ENCODE data around the gene PDLIM7. TPM values are rescaled to one million over a fixed set of nuclear protein-coding genes. Genes with fewer than 3 reads are reported as not detected.

The PDLIM7 gene, protein sequence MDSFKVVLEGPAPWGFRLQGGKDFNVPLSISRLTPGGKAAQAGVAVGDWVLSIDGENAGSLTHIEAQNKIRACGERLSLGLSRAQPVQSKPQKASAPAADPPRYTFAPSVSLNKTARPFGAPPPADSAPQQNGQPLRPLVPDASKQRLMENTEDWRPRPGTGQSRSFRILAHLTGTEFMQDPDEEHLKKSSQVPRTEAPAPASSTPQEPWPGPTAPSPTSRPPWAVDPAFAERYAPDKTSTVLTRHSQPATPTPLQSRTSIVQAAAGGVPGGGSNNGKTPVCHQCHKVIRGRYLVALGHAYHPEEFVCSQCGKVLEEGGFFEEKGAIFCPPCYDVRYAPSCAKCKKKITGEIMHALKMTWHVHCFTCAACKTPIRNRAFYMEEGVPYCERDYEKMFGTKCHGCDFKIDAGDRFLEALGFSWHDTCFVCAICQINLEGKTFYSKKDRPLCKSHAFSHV
- polyA plus RNA-seq, result 21.0 and 45.4 TPM in 2 replicates
- 16.6 and 20.5 TPM in 2 replicates for polyA minus RNA-seq

DNA sequence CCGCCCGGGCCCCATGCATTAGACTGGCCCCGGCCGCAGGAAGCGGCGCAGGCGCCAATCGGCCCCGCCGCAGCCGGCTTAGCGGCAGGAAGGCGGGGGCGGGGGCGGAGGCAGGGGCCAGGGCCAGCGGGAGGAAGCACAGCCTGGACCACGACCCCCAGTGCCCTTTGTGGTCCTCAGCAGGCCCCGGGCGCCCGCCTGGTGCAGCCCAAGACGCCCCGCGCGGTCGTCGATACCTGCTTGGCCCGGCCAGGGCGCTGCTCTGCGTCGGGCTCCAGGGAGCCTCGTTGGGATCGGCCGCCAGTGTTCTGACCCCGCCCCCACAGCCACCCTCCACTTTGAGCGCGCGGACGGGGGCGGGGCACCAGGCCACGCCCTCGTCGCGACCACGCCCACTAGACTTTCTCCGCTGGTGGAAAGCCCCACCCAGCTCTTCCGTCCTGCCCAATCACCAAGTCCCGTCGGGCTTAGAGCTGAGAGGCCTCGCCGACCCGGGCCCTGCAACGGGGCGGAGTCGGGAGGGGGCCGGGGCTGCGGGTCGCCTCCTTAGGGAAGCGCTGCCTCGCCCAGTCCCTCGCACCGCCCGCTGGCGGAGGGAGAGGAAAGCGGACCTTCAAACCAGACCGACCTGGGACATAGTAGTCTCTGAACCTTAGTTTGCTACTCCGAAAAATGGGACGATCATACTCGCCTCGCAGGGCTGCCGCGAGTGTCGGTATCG is at the start of gene PDLIM7:
Gene PDLIM7 (minus strand): TSS at position 313 of the 721 bp plus-strand sequence. CDS start 1,092 bp downstream, outside the sequence.
- Histone ChIP-seq H3K4me3 (ENCODE audit: low read length) (peak within 1 kb of the TSS; percentile 90), H3K4me2 (ENCODE audit: low read length) (peak within 1 kb of the TSS; percentile 96), H4K20me1 (ENCODE audit: insufficient read depth) (no peaks in the 10 kb centered on the region), H2AFZ (ENCODE audit: low read depth, low read length) (peak within 1 kb of the TSS; percentile 33), H3K9me3 (ENCODE audit: low read length) (no peaks in the 10 kb centered on the region), H3K27me3 (ENCODE audit: insufficient read depth, low read depth, low read length) (peaks cover 6% of the 10 kb centered on the region), H3K36me3 (ENCODE audit: insufficient read depth, low read length) (no peaks in the 10 kb centered on the region), H3F3A (ENCODE audit: insufficient read depth, low read length, poor library complexity, severe bottlenecking) (no peaks in the 10 kb centered on the region), H3K9me2 (ENCODE audit: insufficient read depth, low read length) (no peaks in the 10 kb centered on the region), H3K79me2 (replicated peaks; ENCODE audit: insufficient read depth, low read length) (peaks cover 17% of the 10 kb centered on the region), H3K9ac (ENCODE audit: low read length) (peak within 1 kb of the TSS; percentile 88), H3K27ac (ENCODE audit: low read length) (peak within 1 kb of the TSS; percentile 73)
- TF ChIP-seq TAF1 (IDR thresholded peaks at IDR 0.05; ENCODE audit: low read depth) (peak; percentile 76), POLR2AphosphoS5 (IDR thresholded peaks at IDR 0.05) (peak; percentile 94), MXI1 (conservative IDR thresholded peaks at IDR 0.05; ENCODE audit: poor library complexity, severe bottlenecking) (no peak), EZH2 (IDR thresholded peaks at IDR 0.05; ENCODE audit: borderline replicate concordance, insufficient read depth, low read length, poor library complexity, severe bottlenecking) (no peak), RAD21 (conservative IDR thresholded peaks at IDR 0.05) (no peak), EP300 (conservative IDR thresholded peaks at IDR 0.05; ENCODE audit: poor library complexity, severe bottlenecking) (peak; percentile 15), SMC3 (conservative IDR thresholded peaks at IDR 0.05; ENCODE audit: poor library complexity) (peak; percentile 29)
- TF ChIP-seq, protein P1, sequence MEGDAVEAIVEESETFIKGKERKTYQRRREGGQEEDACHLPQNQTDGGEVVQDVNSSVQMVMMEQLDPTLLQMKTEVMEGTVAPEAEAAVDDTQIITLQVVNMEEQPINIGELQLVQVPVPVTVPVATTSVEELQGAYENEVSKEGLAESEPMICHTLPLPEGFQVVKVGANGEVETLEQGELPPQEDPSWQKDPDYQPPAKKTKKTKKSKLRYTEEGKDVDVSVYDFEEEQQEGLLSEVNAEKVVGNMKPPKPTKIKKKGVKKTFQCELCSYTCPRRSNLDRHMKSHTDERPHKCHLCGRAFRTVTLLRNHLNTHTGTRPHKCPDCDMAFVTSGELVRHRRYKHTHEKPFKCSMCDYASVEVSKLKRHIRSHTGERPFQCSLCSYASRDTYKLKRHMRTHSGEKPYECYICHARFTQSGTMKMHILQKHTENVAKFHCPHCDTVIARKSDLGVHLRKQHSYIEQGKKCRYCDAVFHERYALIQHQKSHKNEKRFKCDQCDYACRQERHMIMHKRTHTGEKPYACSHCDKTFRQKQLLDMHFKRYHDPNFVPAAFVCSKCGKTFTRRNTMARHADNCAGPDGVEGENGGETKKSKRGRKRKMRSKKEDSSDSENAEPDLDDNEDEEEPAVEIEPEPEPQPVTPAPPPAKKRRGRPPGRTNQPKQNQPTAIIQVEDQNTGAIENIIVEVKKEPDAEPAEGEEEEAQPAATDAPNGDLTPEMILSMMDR (IDR thresholded peaks at IDR 0.05; ENCODE audit: poor library complexity, severe bottlenecking), result peak; percentile 38
- TF ChIP-seq, protein P2, sequence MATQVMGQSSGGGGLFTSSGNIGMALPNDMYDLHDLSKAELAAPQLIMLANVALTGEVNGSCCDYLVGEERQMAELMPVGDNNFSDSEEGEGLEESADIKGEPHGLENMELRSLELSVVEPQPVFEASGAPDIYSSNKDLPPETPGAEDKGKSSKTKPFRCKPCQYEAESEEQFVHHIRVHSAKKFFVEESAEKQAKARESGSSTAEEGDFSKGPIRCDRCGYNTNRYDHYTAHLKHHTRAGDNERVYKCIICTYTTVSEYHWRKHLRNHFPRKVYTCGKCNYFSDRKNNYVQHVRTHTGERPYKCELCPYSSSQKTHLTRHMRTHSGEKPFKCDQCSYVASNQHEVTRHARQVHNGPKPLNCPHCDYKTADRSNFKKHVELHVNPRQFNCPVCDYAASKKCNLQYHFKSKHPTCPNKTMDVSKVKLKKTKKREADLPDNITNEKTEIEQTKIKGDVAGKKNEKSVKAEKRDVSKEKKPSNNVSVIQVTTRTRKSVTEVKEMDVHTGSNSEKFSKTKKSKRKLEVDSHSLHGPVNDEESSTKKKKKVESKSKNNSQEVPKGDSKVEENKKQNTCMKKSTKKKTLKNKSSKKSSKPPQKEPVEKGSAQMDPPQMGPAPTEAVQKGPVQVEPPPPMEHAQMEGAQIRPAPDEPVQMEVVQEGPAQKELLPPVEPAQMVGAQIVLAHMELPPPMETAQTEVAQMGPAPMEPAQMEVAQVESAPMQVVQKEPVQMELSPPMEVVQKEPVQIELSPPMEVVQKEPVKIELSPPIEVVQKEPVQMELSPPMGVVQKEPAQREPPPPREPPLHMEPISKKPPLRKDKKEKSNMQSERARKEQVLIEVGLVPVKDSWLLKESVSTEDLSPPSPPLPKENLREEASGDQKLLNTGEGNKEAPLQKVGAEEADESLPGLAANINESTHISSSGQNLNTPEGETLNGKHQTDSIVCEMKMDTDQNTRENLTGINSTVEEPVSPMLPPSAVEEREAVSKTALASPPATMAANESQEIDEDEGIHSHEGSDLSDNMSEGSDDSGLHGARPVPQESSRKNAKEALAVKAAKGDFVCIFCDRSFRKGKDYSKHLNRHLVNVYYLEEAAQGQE (IDR thresholded peaks at IDR 0.05; ENCODE audit: borderline replicate concordance), result peak; percentile 77

DNA sequence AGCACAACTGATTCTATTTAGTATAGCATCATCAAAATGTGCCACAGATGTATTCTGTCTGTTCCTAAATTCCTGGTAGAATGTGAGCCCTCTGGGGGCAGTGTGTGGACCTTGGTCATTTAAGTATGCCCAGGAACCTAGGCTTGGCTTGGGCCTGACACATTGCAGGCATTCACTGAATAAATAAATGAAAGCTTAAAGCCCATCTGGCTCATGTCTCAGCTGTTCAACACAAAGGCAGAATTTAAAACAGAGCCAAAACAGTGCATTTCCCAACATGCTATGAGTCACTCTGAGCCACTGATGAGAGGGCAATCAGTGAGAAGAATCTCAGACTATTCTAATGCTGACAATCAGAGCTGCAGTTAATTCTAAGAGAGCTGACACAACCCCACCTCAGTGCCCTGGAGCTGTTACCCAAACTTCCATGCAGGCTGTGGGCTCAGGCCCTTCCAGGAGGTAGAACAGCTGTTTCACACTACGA is 48.9 kb upstream of the PDLIM7 start:
- Histone ChIP-seq H3K4me2 (ENCODE audit: low read length) (no peak overlapping the region), H3K4me3 (ENCODE audit: low read length) (no peak overlapping the region), H3K9me3 (ENCODE audit: low read length) (no peaks in the 10 kb centered on the region), H3K79me2 (replicated peaks; ENCODE audit: insufficient read depth, low read length) (peaks cover 45% of the 10 kb centered on the region), H3K9me2 (ENCODE audit: insufficient read depth, low read length) (no peaks in the 10 kb centered on the region), H3F3A (ENCODE audit: insufficient read depth, low read length, poor library complexity, severe bottlenecking) (no peaks in the 10 kb centered on the region), H3K27me3 (ENCODE audit: insufficient read depth, low read depth, low read length) (no peaks in the 10 kb centered on the region), H3K9ac (ENCODE audit: low read length) (no peak overlapping the region), H4K20me1 (ENCODE audit: insufficient read depth) (peaks cover 3% of the 10 kb centered on the region), H3K36me3 (ENCODE audit: insufficient read depth, low read length) (peaks cover 17% of the 10 kb centered on the region), H2AFZ (ENCODE audit: low read depth, low read length) (no peak overlapping the region), H3K27ac (ENCODE audit: low read length) (no peak overlapping the region)
- TF ChIP-seq EZH2 (IDR thresholded peaks at IDR 0.05; ENCODE audit: borderline replicate concordance, insufficient read depth, low read length, poor library complexity, severe bottlenecking) (no peak), EP300 (conservative IDR thresholded peaks at IDR 0.05; ENCODE audit: poor library complexity, severe bottlenecking) (no peak), POLR2AphosphoS5 (IDR thresholded peaks at IDR 0.05) (no peak), RAD21 (conservative IDR thresholded peaks at IDR 0.05) (no peak), SMC3 (conservative IDR thresholded peaks at IDR 0.05; ENCODE audit: poor library complexity) (no peak)
- TF ChIP-seq, protein P2 (IDR thresholded peaks at IDR 0.05; ENCODE audit: borderline replicate concordance), result no peak
- TF ChIP-seq, protein P1 (IDR thresholded peaks at IDR 0.05; ENCODE audit: poor library complexity, severe bottlenecking), result no peak

Data from neural cell (in vitro differentiated cells).